DMS153 treated with DMSO at 0.1 percent for 48 hours (cell line): ENCODE data around the gene DTNB.
A peak's percentile ranks its signal among the peaks of the same experiment; 100 is the strongest.
"Not testable (repeated sequence)": the region's sequence is repeated elsewhere in the genome, so short reads cannot be mapped to it uniquely, and the experiment has no call there.

ENCODE experiments used
- DNase-seq: peaks from one replicate; lab custom pipeline; 2025; ENCODE audit not compliant: unreplicated experiment; lab: John Stamatoyannopoulos, UW

The DTNB gene

GRCh38 chr2:25684577-25685473, 11.4 kb upstream of the DTNB start:
- DNase-seq = no peak

GRCh38 chr2:25682082-25682481, 8.7 kb upstream of the DTNB start:
- no peak for DNase-seq

GRCh38 chr2:25677877-25678276, 4.5 kb upstream of the DTNB start:
- no peak for DNase-seq

DNA sequence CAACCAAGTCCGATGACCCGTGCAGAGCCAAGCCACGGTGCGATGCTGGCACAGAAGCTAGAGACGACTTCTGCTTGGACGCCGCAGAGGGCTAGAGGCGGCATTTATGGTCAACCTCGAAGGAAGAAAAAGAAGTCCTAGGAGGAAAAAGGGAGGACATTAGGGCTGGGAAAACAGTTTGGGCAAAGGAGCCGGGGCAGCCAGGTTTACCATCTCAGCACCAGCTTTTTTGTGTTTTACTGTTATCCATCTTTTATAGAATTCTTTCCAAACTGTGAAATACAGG, 643 bp upstream of the DTNB start:
- no peak for DNase-seq

GRCh38 chr2:25672494-25673299, 680 bp downstream of the DTNB start:
- peak; percentile 39 for DNase-seq

DNA sequence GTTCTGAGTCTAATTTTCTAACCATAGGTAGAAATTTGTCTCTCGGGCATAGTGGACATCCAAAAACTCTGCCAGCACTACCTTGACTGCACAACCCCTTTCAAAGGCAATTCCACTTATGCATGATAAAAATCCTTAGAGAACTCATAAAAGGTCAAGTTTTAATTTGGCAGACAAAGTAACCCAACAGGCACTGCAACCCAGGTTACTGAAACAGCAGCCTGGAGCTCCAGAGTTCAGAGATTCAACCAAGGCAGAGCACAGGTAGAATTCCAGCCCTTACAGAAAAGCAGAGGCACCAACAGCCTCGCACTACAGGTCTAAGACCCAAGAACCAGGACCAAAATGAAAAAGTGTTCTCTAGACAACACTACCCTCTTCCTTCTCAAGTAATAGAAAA, 1.8 kb downstream of the DTNB start:
- no peak for DNase-seq

DNA sequence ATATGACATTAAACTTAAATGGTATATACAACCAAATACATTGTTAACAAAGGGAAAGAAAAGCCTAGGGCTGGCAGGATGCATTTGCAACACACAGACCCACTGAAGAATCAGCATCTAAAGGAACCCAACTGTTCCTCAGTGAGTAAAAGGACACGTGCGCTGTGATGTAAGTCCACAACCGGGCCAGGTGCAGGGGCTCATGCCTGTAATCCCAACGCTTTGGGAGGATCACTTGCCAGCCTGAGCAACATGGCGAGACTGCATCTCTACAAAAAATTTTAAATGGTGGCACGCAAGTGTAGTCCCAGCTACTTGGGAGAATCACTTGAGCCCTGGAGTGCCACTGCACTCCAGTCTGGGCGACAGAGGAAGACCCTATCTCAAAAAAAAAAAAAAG, 3.9 kb downstream of the DTNB start:
- no peak for DNase-seq

GRCh38 chr2:25666218-25666617, 7.2 kb downstream of the DTNB start:
- no peak for DNase-seq

GRCh38 chr2:25665429-25665828, 7.9 kb downstream of the DTNB start:
- DNase-seq = not testable (repeated sequence)

- DNase-seq = no peak
Measured at GRCh38 chr2:25664965-25665307, 8.4 kb downstream of the DTNB start.

DNA sequence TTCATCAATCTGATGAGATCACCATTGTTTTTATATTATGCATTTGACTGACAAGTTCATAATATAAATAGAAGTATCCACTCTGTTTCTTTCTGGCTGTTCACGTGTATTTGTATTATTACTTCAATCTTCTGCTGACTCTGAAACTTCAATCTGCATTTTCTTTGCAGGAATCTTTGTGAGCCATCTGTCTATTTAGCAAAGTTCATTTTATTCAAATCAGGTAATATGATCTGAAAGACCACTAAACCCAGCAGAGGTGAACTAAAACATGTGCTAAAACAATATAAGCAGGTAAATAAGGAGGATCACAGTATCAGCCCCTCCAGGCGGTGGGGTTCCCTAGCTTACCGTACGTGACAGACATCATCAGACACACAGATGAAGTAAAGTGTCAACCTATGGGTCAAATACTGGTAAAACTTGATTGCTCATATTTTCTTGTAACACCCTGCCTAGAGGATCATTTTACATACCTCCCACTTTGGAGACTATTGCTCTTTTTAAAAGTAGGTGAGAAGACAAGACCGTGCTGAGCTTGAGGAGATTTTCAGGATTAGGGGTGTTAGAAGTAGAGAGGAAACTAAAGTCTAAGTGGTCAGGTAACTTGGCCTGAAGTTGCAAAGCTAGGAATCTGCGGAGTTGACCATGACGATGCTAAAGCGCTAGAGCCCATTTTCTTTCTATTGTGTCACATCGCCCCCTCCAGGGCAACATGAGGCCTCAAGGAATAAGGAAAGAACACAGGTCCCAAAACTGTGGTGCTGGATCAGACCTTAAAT, 9.0 kb downstream of the DTNB start:
- DNase-seq = no peak

DNA sequence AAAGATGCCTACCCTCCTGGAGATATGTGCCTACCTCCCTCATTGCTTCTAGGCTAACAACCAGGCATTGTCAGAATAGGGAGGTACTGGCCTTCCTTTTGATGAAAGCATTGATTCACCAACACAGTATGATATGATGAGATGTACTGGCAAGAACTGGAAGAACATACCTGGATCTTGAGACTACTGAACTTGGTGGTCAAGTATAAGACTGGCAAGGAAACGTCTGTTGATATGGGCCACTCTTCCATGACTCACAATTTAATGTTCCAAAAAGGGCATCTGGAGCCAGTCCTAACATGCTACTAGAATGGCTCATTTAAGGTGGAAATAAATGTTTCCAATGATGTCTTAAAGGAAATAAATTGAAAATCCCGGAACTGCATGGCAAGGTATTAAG, 18.1 kb downstream of the DTNB start:
- DNase-seq = no peak

DNA sequence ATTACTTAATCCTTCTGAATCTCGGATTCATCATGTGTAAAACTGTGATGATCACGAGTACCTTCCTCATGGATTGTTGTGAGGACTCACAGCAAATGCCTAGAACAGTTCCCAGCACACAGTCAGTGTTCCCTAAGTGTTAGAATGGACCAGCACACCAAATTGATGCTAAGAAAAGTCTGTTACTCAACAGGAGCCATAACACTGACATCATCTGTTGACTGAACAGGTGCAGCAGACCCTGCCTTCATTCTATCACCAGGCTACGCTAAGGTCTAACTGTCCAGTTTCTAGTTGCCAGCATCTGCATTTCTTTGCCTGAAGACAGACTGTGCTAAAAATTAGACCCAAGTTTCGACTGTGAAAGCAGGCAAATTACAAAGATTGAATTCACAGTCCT, 18.6 kb downstream of the DTNB start:
- no peak for DNase-seq

DNA sequence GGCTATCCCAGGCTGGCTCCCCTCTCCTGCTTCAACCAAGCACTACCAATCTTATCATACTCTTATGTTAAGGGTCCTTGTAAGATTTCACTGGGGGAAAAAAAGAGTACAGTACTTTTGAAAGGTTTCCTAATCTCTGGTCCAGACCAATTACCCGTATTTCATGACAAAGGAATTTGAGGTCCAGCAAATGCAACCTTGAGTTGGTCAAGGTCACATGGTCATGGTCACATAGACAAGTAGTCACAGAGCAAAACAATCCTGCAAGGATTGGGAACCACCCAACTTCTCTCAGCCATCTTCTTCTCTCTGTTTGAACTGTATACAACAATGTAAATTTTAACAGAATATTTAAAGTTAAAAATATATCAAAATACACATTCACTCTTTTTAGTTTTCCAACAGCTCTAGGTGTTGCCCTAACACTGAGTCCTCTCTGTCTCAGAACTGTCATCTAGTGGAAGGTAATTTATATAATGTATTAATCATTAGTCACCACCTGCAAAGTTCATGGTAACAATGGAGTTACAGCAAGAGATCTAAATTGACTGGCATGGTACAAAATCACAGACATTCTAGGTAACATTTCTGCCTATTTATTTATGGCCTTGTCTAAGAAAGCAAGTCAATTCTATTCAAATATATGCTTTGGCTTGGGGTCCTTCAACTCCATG, 21.5 kb downstream of the DTNB start:
- DNase-seq = no peak

DNA sequence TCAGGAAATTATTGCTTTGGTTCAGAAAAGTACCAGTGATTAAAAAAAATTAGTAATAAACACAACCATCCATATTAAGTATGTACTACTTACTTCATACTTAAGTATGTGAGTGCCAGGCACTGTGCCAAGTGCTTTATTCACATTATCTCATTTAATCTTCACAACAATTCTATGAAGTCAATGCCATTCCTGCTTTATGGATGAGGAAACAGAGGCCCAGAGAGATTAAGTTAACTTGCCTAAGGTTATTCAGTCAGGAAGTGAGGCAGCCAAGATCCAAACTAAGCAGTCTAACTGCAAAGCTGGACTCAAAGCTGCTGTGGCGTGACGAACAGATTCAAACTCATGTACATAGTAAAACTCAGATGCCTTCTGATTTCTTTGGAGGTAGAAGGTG, 22.3 kb downstream of the DTNB start:
- no peak for DNase-seq

DNA sequence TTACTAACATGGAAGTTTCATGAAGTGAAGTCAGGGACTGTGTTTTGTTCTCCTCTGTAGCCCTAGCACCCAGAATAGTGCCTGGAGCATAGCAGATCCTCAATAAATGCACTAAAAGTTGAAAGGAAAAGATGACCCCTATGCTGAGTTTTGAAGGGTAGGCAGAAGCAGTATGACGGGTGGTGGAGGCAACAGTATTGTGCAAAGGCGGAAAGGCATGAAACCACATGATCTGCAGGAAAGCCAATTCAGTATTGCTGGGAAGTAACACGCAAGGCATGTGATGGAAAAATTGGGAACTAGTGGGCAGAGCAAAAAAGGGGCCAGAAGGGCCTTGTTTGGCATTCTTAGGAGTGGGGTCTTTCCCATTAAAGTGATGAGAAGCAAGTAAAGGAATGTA, 23.1 kb downstream of the DTNB start:
- no peak for DNase-seq

- no peak for DNase-seq
Measured at GRCh38 chr2:25649786-25650185, 23.6 kb downstream of the DTNB start.

GRCh38 chr2:25642298-25642697, 31.1 kb downstream of the DTNB start:
- DNase-seq = no peak

DNA sequence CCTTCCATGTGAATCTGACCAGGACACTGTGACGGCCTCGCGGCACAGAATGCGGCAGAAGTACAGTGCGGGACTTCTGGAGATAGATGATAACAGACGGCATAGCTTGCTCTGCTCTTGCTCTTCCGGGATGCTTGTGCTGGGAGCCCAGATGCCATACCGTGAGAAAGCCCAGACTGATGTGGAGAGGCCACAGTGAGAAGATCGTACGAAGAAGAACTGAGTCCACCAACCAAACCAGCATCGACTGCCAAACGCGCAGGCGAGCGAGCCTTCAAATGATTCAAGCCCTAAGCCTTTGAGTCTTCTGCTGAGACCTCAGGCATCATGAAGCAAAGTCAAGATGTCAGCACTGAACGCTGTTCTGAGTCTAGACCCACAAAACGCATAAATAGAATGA, 33.7 kb downstream of the DTNB start:
- no peak for DNase-seq

- no peak for DNase-seq
Measured at GRCh38 chr2:25639131-25639530, 34.2 kb downstream of the DTNB start.

GRCh38 chr2:25635797-25636196, 37.6 kb downstream of the DTNB start:
- no peak for DNase-seq
